ENCODE data around the gene MICAL3. TPM values are rescaled to one million over a fixed set of nuclear protein-coding genes. Genes with fewer than 3 reads are reported as not detected.
A peak's percentile ranks its signal among the peaks of the same experiment; 100 is the strongest.
"Not testable (repeated sequence)": the region's sequence is repeated elsewhere in the genome, so short reads cannot be mapped to it uniquely, and the experiment has no call there.

Gene MICAL3
- polyA plus RNA-seq, 3 donors, result 24.6 to 46.6 (median 46.0) TPM

DNA sequence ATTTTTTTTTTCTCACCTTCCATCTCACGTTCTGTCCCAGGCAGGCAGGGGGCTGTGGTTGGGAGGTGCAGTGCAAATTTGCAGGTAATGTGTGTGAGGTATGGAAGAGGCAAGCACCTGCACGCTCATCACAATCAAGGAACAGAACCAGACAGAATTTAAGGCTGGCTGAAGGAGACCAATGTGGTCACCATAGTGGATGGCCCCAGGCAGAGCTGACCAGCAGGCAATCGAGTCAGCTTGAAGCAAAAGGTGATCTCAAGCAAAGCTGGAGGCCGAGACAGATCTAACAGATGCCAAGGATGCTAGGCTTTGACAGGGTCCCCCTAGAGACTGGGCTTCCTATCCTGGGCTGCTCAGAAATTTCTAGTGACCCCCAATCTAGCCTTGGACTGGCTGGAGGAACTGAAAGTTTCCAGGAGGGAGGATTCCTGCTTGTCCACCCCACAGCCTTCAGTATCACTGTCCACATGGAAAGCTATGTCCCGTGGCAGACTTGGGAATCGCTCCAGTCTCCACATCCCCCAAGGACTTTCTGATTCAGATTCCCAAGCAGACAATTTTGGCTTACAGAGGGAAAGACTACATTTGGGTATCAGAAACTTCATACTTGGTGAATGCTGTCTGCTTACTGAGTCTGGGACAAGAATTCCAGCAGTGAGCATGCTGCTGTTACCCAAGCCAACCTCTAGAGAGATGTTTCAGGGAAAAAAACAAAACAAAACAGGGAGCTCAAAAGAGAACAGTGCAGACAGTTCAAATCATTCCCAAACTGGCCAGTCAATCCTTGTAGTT is 9.0 kb upstream of the MICAL3 start:
- no peak for DNase-seq

DNA sequence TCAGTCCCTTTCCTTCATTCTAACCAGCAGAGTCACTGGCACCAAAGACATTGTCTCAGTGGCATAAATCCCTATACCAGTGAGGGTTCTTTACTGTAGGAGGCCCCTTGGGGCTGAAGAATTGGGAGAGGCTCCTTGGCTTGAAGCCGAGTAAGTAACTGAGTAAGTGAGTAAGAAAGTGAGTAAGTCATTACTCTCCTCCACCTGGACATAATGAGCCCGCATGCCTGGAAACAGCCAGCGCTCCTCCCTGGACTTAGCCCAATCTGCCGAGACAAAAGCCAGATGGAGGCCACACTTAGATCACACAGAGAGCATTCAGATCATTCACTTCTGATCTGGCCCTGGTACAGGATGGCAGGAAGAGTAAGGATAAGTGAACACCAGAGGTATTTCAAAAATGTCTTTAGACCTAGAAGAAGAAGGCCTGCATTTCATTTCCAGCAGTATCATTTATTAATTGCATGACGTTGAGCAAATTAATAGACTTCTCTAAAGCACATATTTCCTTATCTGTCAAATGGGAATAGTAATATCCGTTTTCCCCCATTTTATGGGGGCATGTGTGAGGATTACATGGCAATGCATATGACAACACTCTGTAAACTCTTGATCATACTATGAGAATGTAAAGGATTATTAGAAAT is 8.2 kb upstream of the MICAL3 start:
- no peak for DNase-seq

DNA sequence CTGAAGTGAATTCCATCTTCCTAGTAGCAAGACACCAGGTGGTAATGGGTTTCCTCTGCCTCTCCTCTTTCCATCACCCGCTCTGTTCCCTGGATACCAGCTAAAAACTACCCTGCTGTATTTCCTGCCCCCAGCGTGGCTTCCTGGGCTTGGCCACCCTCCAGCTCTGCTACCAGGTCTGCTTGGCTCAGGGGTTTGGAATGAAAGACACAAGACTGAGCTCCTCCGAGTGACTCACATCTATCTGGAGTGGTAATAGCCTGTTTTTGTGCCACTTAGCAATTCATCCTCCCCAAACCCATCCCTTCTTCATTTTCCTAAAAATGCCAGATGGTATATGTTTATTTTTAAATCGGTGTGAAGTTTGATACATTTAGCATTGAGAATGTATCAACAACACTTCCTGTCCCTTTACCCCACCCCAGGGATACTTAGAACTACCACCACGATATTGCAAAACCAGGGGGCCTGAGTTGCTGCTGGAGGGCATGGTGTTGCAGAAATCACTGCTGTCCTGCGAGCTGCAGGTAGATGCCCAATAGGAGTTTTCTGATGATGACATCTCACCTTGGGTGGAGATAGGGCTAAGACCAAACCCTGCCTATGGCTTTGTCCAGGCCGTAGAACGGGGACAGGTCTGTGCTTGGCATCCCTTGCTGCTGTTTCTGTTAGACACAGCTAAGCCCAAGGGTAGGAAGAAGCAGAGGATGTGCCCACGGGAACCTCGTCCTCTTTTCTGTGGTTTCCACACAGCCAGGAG is 7.5 kb upstream of the MICAL3 start:
- DNase-seq, result no peak

DNA sequence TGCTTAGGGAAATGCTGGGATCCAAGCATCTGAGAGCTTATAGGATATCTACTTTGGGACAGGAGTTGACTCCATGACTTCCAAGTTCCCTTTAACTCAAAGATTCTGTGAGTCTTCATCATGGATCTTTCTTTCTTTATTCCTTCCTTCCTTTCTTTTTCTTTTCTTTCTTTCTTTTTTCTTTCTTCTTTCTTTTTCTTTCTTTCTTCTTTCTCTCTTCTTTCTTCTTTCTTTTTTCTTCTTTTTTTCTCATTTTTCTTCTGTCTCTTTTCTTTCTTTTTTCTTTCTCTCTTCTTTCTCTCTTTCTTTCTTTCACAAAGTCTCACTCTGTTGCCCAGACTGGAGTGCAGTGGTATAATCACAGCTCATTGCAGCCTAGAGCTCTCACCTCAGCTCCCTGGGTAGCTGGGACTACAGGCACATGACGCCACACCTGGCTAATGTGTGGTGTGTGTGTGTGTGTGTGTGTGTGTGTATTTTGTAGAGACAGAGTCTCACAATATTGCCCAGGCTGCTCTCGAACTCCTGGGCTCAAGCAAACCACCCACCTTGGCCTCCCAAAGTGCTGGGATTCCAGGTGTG is 5.4 kb upstream of the MICAL3 start:
- DNase-seq, result no peak

DNA sequence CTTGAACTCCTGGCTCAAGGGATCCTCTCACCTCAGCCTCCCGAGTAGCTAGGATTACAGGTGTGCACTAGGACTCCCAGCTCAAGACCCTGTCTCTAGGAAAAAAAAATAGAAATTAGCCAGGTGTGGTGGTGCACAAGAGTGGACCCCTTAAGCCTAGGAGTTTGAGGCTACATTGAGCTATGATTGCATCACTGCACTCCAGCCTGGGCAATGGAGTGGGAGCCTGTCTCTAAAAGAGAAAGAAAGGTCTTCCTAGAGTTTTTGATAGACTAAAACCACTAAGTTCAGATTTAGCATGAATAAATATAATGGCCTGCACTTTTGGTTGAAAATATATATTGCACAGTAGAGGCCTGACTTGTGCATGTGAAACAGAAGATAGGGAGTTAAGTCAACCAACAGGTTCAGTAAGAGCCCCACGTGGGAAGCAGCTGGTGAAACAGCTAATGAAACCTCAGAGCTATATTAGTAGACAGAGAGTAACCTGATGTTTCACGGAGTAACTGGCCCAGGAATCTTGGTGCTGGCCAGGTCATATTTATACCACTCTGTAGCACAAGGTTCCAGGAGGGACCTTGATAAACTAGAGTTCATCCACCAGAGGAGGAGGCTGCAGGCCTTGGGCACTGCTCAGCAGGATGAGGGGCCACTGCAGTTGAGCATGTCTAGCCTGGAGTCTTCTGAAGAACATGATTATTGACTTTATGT is 4.6 kb upstream of the MICAL3 start:
- DNase-seq, result no peak

DNA sequence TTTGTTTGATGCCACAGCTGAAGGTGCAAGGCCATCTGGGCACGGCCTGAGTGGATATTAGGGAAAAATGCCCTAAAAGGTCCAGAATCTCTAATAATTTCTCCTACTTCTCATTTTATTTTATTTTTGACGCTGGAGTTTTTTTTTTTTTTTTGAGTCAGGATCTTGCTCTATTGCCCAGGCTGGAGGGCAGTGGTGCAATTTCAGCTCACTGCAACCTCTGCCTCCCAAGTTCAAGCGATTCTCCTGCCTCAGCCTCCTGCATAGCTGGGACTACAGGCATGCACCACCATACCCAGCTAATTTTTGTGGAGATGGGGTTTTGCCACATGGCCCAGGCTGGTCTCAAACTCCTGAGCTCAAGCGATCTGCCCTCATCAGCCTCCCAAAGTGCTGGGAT is 1.5 kb upstream of the MICAL3 start:
- not testable (repeated sequence) for DNase-seq

DNA sequence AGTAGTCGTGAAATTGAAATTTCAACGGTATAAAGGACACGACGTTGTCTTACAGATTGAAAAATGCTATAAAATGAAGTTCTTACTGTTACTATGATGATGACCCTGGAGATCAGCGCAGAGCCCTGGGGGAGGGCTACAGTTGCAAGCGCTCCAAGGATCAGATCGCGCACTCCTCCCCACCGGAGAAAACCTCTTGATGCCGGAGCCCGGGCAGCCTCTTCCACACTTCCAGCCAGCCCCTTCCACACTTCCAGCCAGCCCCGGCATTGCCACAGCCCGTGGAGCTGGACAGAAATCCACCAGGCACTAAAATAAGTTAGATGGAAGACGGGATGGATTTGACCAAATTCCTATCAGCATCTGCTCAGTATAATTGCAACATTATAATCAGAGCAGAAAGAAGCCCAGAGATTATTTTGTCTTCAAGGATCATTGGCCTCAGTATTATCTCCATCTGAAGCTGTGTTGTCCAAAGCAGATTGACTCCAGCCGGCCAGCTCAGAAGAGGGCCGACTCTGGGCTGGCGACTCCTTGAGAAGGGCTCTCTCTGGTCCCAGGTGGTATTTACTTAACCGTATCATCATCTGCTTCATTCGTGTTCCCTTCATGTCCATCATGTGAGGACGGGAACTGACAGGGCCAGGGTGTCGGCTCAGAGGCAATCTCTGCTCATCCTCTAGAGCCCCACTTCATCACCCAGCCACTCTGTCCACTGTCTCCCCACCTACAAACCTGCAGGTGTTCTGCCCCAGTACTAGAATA is 777 bp upstream of the MICAL3 start:
- DNase-seq, result no peak

DNA sequence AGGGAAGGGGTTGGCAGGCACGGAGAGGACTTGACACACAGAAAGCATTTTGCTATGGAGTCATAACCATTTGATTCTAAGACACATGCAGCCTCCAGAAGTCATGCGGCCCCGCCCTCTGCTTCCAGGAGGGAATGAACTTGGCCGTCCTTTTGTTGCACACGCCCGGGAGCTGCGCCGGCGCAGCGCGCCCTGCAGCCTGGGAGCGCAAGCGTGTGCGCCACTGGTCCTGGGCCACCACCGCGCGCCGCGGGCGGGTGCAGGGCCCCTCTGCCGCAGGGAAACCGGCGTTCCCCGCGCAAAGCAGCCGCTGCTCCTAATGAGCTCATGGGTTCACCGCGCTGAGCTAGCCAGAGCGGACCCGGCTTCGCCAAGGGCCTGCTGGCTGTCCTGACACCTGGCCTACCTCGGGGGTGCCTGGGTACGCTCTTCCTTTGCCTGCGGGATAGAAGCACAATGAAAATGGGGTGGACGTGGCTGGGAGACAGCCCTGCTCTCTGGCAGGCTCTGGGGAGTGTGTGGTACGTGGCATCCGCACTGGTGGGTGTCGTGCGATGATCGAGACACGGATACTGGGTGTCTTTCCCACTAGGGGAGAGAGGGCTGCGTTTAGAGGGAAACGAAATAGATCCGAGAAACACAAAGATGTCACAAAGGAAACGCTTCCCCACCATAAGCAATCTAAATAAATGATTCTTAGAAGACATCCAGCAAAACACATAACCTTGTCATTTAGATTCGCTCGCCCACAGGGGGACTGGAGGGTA is 669 bp downstream of the MICAL3 start:
- peak; percentile 49 for DNase-seq

DNA sequence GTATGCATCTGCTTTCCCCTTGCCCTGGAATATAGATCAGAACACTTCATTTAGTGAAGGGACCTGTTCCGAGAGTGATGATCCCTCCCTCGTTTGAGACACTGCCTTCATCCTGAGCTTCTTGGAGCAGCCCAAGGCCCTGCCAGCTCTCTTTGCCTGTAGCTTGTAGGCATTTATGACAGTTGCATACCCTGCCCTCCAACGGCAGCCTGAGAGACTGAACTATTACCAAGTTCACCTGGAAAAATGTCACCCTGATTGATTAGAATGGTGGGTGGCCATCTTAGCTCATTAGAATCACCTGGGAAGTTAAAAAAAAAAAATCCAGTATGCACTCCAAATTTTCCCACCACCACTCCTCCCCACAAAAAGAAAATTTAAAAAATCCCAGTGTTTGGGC is 1.5 kb downstream of the MICAL3 start:
- DNase-seq, result no peak

DNA sequence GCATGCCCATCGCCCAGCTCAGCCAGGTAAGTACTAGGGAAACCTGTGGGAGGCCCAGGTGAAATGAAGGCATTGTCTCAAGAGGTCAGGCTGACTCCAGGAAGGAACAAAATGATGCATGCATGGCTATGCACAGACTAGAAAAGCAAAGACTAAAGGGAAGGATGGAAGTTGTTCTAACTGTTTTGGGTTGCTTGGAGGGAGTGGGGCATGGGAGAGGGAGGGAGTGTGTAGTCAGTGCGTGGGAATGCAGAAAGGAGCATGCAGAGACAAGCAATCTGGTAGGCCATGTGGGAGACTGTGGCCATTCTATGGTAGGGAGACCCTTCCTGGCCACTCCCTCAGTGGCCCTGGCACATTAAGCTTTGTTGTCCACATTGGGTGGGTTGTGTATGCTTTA is 2.9 kb downstream of the MICAL3 start:
- DNase-seq, result no peak

DNA sequence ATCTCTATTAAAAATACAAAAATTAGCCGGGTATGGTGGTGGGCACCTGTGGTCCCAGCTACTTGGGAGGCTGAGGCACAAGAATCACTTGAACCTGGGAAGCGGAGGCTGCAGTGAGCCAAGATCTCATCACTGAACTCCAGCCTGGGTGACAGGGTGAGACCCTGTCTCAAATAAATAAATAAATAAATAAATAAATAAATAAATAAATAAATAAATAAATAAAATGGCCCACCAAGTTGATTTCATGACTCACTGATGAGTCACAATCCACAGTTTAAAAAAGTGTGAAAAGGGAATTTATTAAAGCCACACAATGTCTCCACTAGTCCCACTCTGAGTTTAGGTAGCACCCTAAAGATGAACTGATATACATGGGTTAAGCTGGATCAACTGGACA is 3.6 kb downstream of the MICAL3 start:
- not testable (repeated sequence) for DNase-seq

DNA sequence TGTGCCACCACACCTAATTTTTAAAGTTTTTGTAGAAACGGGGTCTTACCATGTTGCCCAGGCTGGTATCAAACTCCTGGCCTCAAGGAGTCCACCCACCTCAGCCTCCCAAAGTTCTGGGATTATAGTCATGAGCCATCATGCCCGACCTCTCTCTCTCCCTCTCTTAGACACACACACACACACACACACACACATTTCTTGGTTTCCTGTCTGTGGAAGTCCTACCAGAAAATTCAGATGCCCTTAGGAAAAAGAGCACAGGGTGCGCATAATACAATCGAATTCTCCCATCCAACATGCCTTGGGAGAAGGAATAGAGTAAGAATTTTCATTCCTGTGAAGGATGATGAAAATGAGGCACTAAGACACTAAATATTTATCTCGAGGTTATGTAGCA is 10.4 kb downstream of the MICAL3 start:
- no peak for DNase-seq

DNA sequence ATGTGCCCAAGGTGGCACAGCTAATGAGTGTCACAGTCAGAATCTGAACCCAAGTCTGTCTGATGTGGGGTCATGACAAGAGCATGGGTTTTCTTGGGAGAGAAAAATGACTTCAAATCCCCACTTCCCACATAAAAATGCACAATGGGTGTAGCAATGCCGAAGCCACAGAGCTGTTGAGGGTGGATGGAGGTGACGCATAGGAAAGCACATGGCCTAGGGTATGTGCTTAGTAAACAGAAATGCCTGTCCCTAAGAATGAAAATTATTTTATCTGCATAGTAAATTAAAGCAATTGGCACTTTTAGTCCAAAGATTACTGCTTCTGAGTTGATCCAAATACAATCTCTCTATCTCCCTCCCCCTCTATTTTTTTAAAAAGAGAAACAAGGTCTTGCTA is 10.9 kb downstream of the MICAL3 start:
- DNase-seq, result no peak

DNA sequence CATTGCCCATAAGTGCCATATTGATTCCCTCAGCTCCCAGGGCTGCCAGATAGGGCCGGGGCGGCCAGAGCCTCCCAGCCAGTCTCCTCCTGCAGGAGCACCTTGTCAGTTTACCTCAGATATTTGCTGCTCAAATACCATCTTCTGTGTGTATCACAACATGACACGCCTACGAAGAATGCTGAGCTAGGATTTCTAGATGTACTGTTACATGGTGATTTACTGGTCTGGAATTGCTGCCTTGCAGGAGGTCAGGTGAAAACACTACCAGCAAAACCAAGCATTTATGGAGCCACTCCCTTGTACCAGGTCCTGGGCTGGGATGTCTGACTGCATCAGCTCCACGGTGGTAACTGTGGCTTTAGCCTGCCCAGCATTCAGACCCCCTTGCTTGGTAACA is 11.8 kb downstream of the MICAL3 start:
- DNase-seq, result no peak

DNA sequence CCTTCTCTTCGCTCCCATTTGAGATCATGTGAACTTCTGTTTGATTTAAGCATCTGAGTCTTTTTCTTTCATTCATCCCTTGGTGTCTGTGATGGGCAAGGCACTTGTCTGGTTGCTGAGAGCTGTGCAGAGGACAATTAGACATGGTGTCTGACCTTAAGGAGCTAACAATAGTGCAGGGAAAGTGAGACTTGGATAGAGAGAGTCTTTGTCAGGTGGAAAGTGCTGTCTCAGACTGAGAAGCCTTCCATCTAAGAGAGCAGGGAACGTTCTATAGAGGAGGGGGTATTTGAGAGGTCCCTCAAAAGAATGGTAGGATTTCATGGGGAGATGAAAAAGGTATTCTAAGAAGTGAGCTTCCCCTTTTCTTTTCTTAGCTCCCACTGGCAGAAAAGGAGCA is 14.1 kb downstream of the MICAL3 start:
- no peak for DNase-seq

DNA sequence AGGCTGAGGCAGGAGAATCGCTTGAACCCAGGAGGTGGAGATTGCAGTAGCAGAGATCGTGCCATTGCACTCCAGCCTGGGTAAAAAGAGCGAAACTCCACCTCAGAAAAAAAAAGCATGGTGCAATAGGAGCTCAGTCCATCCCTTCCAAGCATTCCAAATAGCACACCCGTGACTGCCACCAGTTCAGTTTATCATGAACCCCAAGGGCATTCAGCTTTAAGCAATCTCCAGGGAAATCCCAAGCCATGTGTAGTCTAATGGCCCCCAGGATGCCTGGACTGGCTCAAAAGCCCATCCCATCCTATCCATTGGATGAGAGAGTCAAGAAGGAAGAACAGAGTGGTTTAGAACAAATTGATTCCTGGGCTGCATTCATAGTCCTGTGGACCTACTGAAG is 16.2 kb downstream of the MICAL3 start:
- no peak for DNase-seq

DNA sequence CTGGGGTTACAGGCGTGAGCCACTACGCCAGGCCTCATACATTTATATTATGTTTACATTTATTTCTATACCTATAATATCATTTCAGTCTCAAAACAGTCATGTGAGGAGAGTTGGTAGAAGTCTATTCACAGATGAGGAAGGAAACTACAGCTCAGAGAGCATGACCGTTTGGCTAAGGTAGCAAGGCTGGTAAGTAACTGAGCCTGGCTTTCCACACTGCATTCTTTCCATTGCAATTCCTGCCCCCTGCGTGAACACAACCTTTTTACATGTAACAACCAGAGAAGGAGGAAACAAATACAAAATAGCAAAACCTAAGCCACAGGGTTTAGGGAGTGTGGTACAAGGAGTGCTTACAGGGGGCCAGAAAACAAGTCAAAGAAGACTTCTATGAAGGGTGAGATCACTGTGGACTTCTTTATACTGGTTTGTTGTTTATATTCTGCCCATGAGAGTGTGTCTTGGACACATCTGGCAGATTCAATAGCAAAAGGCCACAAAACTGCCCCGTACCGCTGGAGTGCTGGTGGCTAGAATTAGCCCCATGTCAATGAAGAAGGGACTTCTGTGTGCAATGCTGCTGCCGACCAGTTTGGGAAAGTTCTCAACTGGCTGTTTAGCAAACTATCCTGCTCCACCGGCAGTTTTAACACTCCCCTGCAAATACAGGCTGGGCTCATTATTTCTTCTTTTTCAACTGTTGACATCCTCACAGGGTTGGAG is 19.0 kb downstream of the MICAL3 start:
- no peak for DNase-seq

DNA sequence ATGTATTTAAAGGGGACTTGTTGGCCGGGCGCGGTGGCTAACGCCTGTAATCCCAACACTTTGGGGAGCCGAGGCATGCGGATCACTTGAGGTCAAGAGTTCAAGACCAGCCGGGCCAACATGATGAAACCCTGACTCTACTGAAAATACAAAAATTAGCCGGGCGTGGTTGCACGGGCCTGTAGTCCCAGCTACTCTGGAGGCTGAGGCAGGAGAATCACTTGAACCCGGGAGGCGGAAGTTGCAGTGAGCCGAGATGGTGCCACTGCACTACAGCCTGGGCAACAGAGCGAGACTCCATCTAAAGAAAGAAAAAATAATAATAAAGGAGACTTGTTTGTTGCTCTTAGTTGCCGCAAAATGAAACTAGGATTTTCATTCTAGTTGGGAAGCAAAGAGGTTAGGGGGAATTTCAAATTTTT is 22.5 kb downstream of the MICAL3 start:
- not testable (repeated sequence) for DNase-seq

DNA sequence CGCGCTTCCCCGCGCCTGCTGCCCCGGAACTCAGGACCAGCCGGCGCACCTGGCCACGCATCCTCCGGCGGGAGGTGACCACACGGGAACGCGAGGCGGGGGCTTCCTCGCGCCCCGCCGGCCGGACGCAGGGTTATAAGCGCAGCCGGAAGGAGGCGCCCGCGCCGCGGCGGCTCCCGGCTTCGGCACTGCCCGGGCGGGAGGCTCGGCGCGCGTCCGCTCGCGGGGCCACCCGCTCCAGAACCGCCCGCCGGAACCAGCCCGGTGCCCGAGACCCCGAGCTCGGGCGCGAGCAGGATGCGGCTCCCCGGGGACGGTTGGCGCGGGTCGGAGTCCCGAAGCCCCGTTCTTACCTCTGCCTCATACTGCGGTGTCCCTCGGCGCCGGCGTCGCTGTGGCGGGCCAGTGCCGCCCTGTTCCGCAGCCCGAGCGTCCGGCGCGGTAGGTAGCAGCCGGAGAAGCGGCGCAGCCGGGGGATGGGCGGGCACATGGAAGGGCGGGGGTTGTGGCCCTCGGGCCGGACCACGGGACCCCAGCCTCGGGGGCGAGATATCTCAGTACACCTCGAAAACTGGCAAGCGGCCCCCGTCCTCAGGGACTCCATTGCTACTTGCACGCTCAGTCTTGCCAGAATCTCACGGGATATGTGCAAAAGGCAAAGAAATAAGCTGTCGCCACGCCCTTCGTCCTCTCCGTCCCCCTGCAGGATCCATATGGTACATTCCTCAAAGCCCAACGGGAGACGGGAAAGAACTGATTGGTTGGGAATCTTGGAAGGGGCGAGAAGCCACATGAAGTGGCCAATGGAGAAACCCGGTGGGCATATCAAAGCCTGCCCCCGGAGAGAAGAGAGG is 23.1 kb downstream of the MICAL3 start:
- peak; percentile 97 for DNase-seq
